Gastrocnemius medialis (tissue), 4 donors: ENCODE measurements around the gene DDX47. TPM values are rescaled to one million over a fixed set of nuclear protein-coding genes. Genes with fewer than 3 reads are reported as not detected.
A peak's percentile ranks its signal among the peaks of the same experiment; 100 is the strongest.
"Not testable (repeated sequence)": the region's sequence is repeated elsewhere in the genome, so short reads cannot be mapped to it uniquely, and the experiment has no call there.

ENCODE experiments used
- ATAC-seq, 2 donors: fragments of 150-250 bp; one replicate each; pipeline ENCODE4 v1.9.1; 2016
- DNase-seq, 2 donors: peaks; one replicate each; pipeline ENCODE4 v3.0.0-alpha.2; 2019
- H3K27ac ChIP-seq, 4 donors: fragments of 200-600 bp; sonication (generic); 1 replicate in 1 of 4; 2 replicates in 3 of 4; pipeline ENCODE4 v1.5.1; 2016 to 2018; ENCODE audit warnings: mild to moderate bottlenecking in 2 of 4, moderate library complexity in 1 of 4
- H3K27me3 ChIP-seq, 3 donors: fragments of 200-600 bp; sonication (generic) in 2 of 3; 1 replicate in 1 of 3; 2 replicates in 2 of 3; pipeline versions ENCODE4 v1.5.1 to v1.6.0; 2016 to 2019; ENCODE audit warnings: mild to moderate bottlenecking in 1 of 3, moderate library complexity in 1 of 3
- H3K36me3 ChIP-seq, 2 donors: fragments of 200-600 bp; sonication (generic) in 1 of 2; one replicate each; pipeline ENCODE4 v1.5.1; 2017 to 2018
- H3K4me1 ChIP-seq, 2 donors: fragments of 200-600 bp; sonication (generic) in 1 of 2; one replicate each; pipeline ENCODE4 v1.5.1; 2016 to 2017; ENCODE audit warnings: mild to moderate bottlenecking in 2 of 2
- H3K4me3 ChIP-seq, 4 donors: fragments of 200-600 bp; sonication (generic) in 3 of 4; 1 replicate in 1 of 4; 2 replicates in 3 of 4; pipeline ENCODE4 v1.5.1; 2016 to 2019; ENCODE audit warnings: mild to moderate bottlenecking in 2 of 4
- H3K9me3 ChIP-seq, 3 donors: fragments of 200-600 bp; sonication (generic) in 2 of 3; 1 replicate in 1 of 3; 2 replicates in 2 of 3; pipeline ENCODE4 v1.5.1; 2016 to 2019
- CTCF ChIP-seq, 5 experiments: fragments of 450-650 bp in 3 of 5; fragments of 200-600 bp in 2 of 5; sonication (generic) in 2 of 5; IDR thresholded peaks in 4 of 5; conservative IDR thresholded peaks in 1 of 5; 1 replicate in 4 of 5; 2 replicates in 1 of 5; pipeline ENCODE4 v1.5.1; 2016 to 2019; ENCODE audit warnings: antibody characterized with exemption in 5 of 5, mild to moderate bottlenecking in 3 of 5, moderate library complexity in 3 of 5
- POLR2A ChIP-seq, 2 donors: fragments of 450-650 bp; IDR thresholded peaks; one replicate each; pipeline ENCODE4 v1.6.1; 2017; ENCODE audit warnings: antibody characterized with exemption in 2 of 2, mild to moderate bottlenecking in 2 of 2, moderate library complexity in 2 of 2
- in situ Hi-C, 4 donors: fragments of 200-750 bp; cut with MboI; loops; one replicate each; pipeline versions ENCODE4 v1.15.0 to v1.8.0; 2017; ENCODE audit warnings: low sequenced_read_pairs in 4 of 4
- intact Hi-C: fragments of 100-400 bp; cut with DNase I; formaldehyde crosslinking; loops from one replicate; pipeline ENCODE4 v1.15.1; 2023; ENCODE audit warnings: low total_unique reads
- total RNA-seq, 4 donors: library from RNA; depleted of rRNA; stranded (reverse); fragments of >200 nt; gene quantifications; one replicate each; pipeline versions ENCODE4 v1.1.0 to v1.2.3, GENCODE V29; 2016

The DDX47 gene
- total RNA-seq, 4 donors from 2014 or later = 37.1 to 75.4 (median 58.3) TPM

- Histone ChIP-seq H3K36me3 (no peaks in the 10 kb centered on the region), H3K27me3 (no peaks in the 10 kb centered on the region), H3K9me3 (no peaks in the 10 kb centered on the region), H3K27ac (no peak overlapping the region), H3K4me3 (no peak overlapping the region), H3K4me1 (no peaks in the 10 kb centered on the region)
- DNase-seq (no peak), ATAC-seq (no peak)
- intact Hi-C loops = no loop called here
- TF ChIP-seq CTCF (IDR thresholded peaks at IDR 0.05 in 4 of 5, conservative IDR thresholded peaks at IDR 0.05 in 1 of 5) (no peak), POLR2A (IDR thresholded peaks at IDR 0.05) (no peak)
- in situ Hi-C loops = loop anchor here in 1 of 4 donors (25.0 kb wide), 1 partner anchor 189 kb away; no protein-coding TSS in a partner anchor
Measured at GRCh38 chr12:12798480-12798879, 14.7 kb upstream of the DDX47 start.

DNA sequence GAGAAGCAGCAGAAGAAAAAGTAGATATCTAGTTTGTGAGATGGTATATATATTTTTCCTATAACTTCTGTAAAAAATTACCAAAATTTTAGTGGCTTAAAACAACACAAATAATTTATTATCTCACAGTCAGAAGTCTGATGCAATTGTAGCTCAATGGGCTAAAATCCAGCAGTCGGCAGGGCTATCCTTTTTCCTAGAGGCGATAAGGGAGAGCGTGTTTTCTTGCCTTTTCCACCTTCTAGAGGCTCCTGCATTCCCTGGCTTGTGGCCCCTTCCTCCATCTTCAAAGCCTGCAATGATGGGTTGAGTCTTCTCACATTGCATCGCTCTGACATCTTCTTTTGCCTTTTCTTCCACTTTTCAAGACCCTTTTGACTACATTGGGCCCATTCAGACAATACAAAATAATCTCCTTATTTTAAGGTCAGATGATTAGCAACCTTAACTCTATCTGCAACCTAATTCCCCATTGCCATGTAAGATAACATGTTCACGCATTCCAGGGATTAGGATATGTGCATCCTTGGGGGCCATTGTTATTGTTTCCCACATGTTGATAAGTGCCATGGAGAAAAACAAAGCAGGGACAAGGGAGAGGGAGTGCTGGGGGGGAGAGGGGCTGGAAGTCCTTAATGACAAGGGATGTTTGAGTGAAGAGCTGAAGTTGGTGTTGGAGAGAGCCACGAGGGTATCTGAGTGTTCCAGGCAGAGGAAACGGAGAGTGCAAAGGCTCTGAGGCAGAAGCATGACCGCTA is 13.8 kb upstream of the DDX47 start:
- intact Hi-C loops = no loop called here
- in situ Hi-C loops = loop anchor here in 1 of 4 donors (25.0 kb wide), 1 partner anchor 188 kb away; no protein-coding TSS in a partner anchor

DNA sequence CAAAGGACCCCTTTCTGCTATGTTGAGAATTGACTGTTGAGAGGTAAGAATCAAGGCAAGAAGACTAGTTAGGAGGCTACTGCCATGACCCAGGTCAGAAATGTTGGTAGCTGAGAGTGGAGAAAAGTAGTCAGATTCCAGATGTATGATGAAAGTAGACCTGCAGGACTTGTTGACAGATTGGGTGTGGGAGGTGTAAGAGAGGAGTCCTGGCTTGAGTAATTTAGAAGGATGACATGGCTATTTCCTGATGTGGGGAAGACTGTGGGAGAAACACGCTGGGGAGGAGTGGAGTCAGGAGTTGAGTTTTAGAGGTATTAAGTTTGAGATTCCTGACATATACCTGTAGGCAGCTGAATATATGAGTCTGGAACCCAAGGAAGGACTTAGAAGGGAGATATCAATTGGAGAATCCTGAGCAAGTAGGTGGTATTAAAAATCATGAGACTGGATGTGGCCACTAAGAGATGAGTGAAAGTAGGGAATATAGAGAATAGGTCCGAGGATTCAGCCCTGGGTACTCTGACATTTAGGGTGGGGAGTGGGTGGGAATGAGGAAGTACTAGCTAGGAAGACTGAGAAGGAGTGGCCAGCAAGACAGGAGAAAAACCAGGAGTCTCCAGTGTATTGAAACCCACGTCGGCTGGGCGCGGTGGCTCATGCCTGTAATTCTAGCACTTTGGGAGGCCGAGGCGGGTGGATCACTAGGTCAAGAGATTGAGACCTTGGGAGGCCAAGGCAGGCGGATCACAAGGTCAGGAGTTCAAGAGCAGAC is 12.6 kb upstream of the DDX47 start:
- ATAC-seq (no peak), DNase-seq (no peak)
- intact Hi-C loops (no loop called here), in situ Hi-C loops (loop anchor here in 1 of 4 donors (25.0 kb wide), 1 partner anchor 187 kb away; no protein-coding TSS in a partner anchor)
- Histone ChIP-seq H3K36me3 (no peaks in the 10 kb centered on the region), H3K27me3 (no peaks in the 10 kb centered on the region), H3K27ac (no peak overlapping the region), H3K4me1 (no peaks in the 10 kb centered on the region), H3K4me3 (no peak overlapping the region), H3K9me3 (no peaks in the 10 kb centered on the region)
- TF ChIP-seq CTCF (IDR thresholded peaks at IDR 0.05 in 4 of 5, conservative IDR thresholded peaks at IDR 0.05 in 1 of 5) = no peak
- TF ChIP-seq POLR2A (IDR thresholded peaks at IDR 0.05) = no peak

More for the DNA sequence above, 13.8 kb upstream of the DDX47 start:
- no peaks in the 10 kb centered on the region for H3K27me3 ChIP-seq
- no peak for TF ChIP-seq POLR2A (IDR thresholded peaks at IDR 0.05)
- no peak for TF ChIP-seq CTCF (IDR thresholded peaks at IDR 0.05 in 4 of 5, conservative IDR thresholded peaks at IDR 0.05 in 1 of 5)
- DNase-seq (no peak), ATAC-seq (no peak)
- no peaks in the 10 kb centered on the region for H3K4me1 ChIP-seq
- no peak overlapping the region for H3K27ac ChIP-seq
- H3K4me3 ChIP-seq = no peak overlapping the region
- no peaks in the 10 kb centered on the region for H3K9me3 ChIP-seq
- no peaks in the 10 kb centered on the region for H3K36me3 ChIP-seq

GRCh38 chr12:12801656-12802055 is 11.5 kb upstream of the DDX47 start:
- H3K27ac ChIP-seq, intact Hi-C loops, H3K9me3 ChIP-seq, DNase-seq, ATAC-seq, H3K4me1 ChIP-seq, H3K36me3 ChIP-seq, H3K27me3 ChIP-seq, H3K4me3 ChIP-seq: not testable (repeated sequence)
- in situ Hi-C loops = loop anchor here in 1 of 4 donors (25.0 kb wide), 1 partner anchor 186 kb away; no protein-coding TSS in a partner anchor

GRCh38 chr12:12803186-12803585 is 10.0 kb upstream of the DDX47 start:
- Histone ChIP-seq H3K36me3 (no peaks in the 10 kb centered on the region), H3K27ac (peak overlapping the region in 3 of 4 donors; percentile 41 to 56 (median 43)), H3K9me3 (no peaks in the 10 kb centered on the region), H3K4me1 (peaks cover 0 to 6% of the 10 kb centered on the region in 2 donors), H3K27me3 (no peaks in the 10 kb centered on the region), H3K4me3 (no peak overlapping the region)
- DNase-seq (peak; percentile 35 to 50), ATAC-seq (peak; percentile 79 to 81)
- no peak for TF ChIP-seq POLR2A (IDR thresholded peaks at IDR 0.05)
- no peak for TF ChIP-seq CTCF (IDR thresholded peaks at IDR 0.05 in 4 of 5, conservative IDR thresholded peaks at IDR 0.05 in 1 of 5)
- in situ Hi-C loops (loop anchor here in 1 of 4 donors (25.0 kb wide), 1 partner anchor 184 kb away; no protein-coding TSS in a partner anchor), intact Hi-C loops (no loop called here)
